HuH-7.5 (cell line): ENCODE data around the gene MYBBP1A.

Experiments
- DNase-seq: peaks from one replicate; pipeline ENCODE4 v3.0.0; 2011; ENCODE audit warnings: low spot score

MYBBP1A gene

GRCh38 chr17:4503283-4504025 lies 51.7 kb downstream of the MYBBP1A start:
- DNase-seq: no peak

DNA sequence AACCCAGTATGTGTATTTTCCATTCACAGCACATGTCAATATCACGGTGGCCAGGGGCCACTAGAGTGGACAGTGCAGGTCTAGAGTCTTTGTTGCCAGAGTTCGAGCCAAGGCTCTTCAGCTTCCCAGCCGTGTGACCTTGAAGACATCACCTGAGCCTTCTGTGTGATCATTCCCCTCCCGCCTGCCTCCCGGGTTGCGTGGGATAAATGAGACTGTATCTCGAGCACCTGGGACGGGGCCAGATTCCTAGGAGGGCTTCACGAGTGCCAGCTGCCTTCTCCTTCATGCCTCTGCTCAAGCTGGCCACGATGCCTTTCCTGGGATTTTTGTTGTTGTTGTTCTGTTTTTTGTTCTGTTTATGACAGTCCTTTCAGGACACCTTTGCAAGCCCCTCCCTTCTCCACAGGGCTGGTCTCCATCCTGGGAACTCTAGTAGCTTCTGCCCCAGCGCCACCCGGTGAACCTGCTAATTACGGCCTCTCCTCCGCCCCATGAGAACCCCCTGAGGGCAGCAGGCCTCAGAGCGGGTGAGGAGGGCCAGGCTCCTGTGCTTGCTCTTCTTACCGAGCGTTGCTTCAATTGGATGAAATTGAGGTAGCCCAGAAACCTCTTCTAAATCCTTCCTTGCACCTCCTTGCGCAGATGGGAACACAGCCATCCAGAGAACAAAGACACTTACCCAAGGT lies 52.6 kb downstream of the MYBBP1A start:
- DNase-seq: no peak

- DNase-seq: no peak
These were observed 53.8 kb downstream of the MYBBP1A start for GRCh38 chr17:4501295-4501949.

GRCh38 chr17:4500191-4500571 lies 55.0 kb downstream of the MYBBP1A start:
- peak; percentile 37 for DNase-seq

DNA sequence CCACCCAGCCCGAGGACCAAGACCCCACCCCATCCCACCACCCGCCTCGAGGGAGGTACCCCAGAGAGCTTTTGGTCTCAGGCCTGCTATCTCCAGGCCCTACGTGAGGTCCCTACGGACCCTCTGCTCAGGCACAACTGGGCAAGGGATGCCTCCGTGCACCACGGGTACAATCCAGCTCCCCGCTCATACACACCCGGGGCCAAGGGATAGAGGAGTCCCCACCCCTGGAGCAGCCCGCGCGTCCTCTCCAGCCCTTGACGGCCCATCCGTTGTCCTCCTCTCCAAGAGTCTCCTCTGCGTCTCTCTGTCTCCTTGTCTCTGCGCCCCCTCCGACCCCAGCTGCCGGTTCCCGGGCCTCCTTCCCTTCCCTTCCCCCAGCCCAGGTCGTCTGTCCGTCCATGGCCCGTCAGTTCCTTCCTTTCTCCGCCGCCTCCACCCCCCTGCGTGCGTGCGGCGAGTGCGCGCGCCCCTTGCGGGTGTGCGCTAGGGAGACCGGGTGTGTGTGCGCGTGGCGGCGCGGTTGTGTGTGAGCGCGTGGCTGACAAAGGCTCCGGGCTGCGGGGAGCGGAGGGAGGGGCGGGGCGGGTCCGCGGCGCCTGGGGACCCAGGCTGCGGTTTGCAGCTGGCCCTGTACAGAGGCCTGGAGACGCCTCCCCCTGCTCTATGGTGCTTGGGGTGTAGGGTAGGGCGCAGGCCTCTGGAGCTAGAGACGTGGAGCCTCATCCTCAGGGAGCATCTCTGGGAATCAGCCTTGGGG lies 55.6 kb downstream of the MYBBP1A start:
- peak; percentile 29 for DNase-seq

- peak; percentile 88 for DNase-seq
These were observed 56.5 kb downstream of the MYBBP1A start, which contains the start of gene SPNS2 for GRCh38 chr17:4498461-4499397. TSS of gene SPNS2 (plus strand) at chr17:4498881. CDS start at chr17:4499048, 167 bp downstream.

DNA sequence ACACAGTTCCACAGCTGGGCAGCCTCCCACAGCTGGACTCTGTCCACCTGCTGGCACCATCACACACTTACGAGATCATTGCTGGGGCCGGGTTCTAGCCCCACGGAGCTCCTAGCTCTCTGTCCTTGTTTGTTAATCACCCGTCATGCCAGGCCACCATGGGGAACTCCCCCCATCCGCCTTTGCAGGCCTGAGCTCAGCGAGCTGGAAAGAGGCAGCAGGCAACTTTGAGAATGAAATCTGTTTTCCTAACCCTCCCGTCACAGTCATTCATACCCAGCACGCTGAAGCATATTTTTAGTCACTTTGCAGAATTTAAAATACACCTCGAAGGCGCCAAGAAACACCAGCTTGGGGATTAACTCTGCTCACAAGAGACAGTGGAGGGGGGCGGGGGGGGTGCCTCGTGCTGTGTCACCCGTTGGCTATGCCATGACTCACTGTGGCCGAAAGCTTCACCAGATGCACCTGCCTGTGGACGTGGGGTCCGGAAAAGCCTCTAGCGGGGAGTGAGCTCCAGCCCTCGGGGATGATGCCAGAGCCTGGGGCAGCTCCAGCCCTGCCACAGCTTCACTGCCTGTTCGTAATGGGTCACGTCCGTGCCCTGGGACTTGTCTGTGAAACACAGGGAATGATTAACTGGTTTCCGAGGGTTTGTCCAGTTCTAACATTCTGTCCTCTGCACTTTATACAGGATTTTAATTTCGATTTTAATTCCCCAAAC lies 57.9 kb downstream of the MYBBP1A start:
- DNase-seq: no peak

- peak; percentile 87 for DNase-seq
These were observed 62.2 kb downstream of the MYBBP1A start for GRCh38 chr17:4492721-4493561.

DNA sequence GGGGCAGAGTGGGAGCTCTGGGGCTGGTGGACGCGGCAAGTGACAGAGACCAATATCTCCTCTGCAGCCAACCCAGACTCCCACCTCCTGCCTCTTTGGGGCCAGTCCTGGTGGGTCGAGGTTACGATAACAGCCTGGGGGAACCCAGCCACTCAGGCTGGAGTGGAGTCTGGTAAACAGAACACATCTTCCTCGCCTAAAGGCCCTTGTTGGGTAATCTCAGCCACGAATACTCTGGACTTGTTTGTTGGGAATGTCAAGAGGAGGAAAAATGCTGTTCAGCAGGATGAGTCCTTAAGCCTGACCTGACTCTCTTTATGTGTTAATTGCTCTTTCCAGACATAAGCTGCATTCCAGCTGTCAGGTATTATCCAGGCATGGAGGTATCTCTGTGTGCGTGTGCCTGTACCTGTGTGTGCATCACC lies 64.5 kb downstream of the MYBBP1A start:
- no peak for DNase-seq

DNA sequence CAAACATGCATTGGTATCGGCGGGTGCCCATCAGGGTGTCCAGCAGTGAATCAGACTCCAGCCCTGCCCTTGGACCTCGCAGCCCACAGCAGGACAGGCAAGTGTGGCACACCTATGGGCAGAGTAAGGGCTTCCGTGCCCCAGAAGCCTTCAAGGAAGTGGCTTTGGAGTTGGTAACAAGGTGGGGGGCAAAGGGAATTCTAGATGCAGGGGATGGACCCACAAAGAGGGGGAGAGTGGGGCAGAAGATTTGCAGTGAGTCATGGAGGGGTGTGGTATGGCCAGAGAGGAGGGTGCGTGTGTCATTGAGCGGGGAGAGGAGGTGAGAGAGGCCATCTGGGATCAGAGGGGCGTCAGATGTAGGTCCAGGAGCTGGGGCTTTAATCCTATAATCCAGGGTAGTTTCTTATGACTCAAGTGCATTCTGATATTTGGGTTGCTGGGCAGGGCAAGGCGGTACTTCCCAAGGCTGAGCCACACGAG lies 65.0 kb downstream of the MYBBP1A start:
- no peak for DNase-seq

GRCh38 chr17:4488989-4489595 lies 66.1 kb downstream of the MYBBP1A start:
- DNase-seq: no peak
